Neural progenitor cell (in vitro differentiated cells): ENCODE measurements around the gene LRRC46.

Experiments used
- CTCF ChIP-seq: fragments of 200-600 bp; sonication (generic); IDR thresholded peaks from 2 replicates; pipeline ENCODE4 v1.5.1; 2017; ENCODE audit warnings: antibody characterized with exemption, mild to moderate bottlenecking
- EZH2 ChIP-seq: fragments of 200-600 bp; sonication (generic); IDR thresholded peaks from 2 replicates; pipeline ENCODE4 v1.6.1; 2017; ENCODE audit warnings: antibody characterized with exemption, mild to moderate bottlenecking, moderate library complexity
- EZH2phosphoT487 ChIP-seq: fragments of 200-600 bp; sonication (generic); IDR thresholded peaks from 2 replicates; pipeline ENCODE4 v1.6.1; 2017; ENCODE audit warnings: antibody characterized with exemption

- TF ChIP-seq EZH2 (no peak), CTCF (peak; percentile 52), EZH2phosphoT487 (no peak)
Observed at GRCh38 chr17:47844814-47845715, 13.6 kb downstream of the LRRC46 start.
